ENCODE data around the gene LCT. TPM values are rescaled to one million over a fixed set of nuclear protein-coding genes. Genes with fewer than 3 reads are reported as not detected.

The LCT gene
- total RNA-seq, 1 experiment from 2014 or later = not detected

- H3K27me3 ChIP-seq (ENCODE audit: low read length) = no peaks in the 10 kb centered on the region
- H3K4me2 ChIP-seq (ENCODE audit: low read length) = no peak overlapping the region
- ChIA-PET POLR2A (ENCODE audit: unreplicated experiment) (no interaction called here), CTCF (no interaction called here)
- H3F3A ChIP-seq (ENCODE audit: low read length, unreplicated experiment) = no peaks in the 10 kb centered on the region
- no peak overlapping the region for H3K4me3 ChIP-seq (ENCODE audit: low read length)
- no peaks in the 10 kb centered on the region for H3K9me2 ChIP-seq (replicated peaks; ENCODE audit: low read length)
- peaks cover 13% of the 10 kb centered on the region for H3K4me1 ChIP-seq (ENCODE audit: insufficient read depth, low read length)
- intact Hi-C loops (cut with micrococcal nuclease) = no loop called here
- TF ChIP-seq EZH2phosphoT487 (IDR thresholded peaks at IDR 0.05; ENCODE audit: borderline replicate concordance, low read length) (no peak), CTCF (conservative IDR thresholded peaks at IDR 0.05; ENCODE audit: low read depth, low read length) (no peak), EZH2 (IDR thresholded peaks at IDR 0.05; ENCODE audit: low read length, unreplicated experiment) (no peak)
- no TSS peak for BruUV-seq (replicated peaks)
- no peak overlapping the region for H2AFZ ChIP-seq (ENCODE audit: low read length)
- DNase-seq (no peak), ATAC-seq (no peak)
- peaks cover 20% of the 10 kb centered on the region for H4K20me1 ChIP-seq (ENCODE audit: low read length)
- H3K9me3 ChIP-seq (ENCODE audit: low read length) = no peaks in the 10 kb centered on the region
- no peak overlapping the region for H3K27ac ChIP-seq (ENCODE audit: low read length)
- H3K79me2 ChIP-seq (ENCODE audit: low read length) = peaks cover 35% of the 10 kb centered on the region
- H3K9ac ChIP-seq (ENCODE audit: low read length) = no peak overlapping the region
- H3K36me3 ChIP-seq (ENCODE audit: low read depth, low read length) = no peaks in the 10 kb centered on the region
Observed at GRCh38 chr2:135740206-135740605, 96.8 kb downstream of the LCT start.

Other genes starting within 250 kb of the LCT start
- gene UBXN4, start 95.3 kb downstream of the LCT start, total RNA-seq (2014; rRNA removed) = 38.3 and 42.0 TPM in 2 replicates
- gene MCM6, start 39.3 kb upstream of the LCT start, total RNA-seq (2014; rRNA removed) = 39.9 and 61.5 TPM in 2 replicates
- 56.7 and 78.6 TPM in 2 replicates for gene DARS1, start 148.4 kb upstream of the LCT start, total RNA-seq (2014; rRNA removed)